ENCODE measurements around the gene SLC13A4.
"Not testable (repeated sequence)": the region's sequence is repeated elsewhere in the genome, so short reads cannot be mapped to it uniquely, and the experiment has no call there.

- TF ChIP-seq CTCF (IDR thresholded peaks at IDR 0.05; ENCODE audit: low read length); EZH2 (IDR thresholded peaks at IDR 0.05; ENCODE audit: borderline replicate concordance, low read length): not testable (repeated sequence)
Observed at GRCh38 chr7:135737306-135737647, 9.3 kb upstream of the SLC13A4 start.
